ENCODE measurements around the gene RPH3AL.

Gene RPH3AL

GRCh38 chr17:352421-353212 is at the start of gene RPH3AL:
Gene RPH3AL, minus strand, starts transcription at chr17:352807. Its CDS starts 25,264 bp downstream, at chr17:327543.
- no peak for DNase-seq (ENCODE audit: low read depth in 2 of 2)

- DNase-seq (ENCODE audit: low read depth in 2 of 2): no peak
These were observed 47.6 kb upstream of the RPH3AL start for GRCh38 chr17:400257-400656.

- DNase-seq (ENCODE audit: low read depth in 2 of 2): no peak
These were observed 44.2 kb upstream of the RPH3AL start for GRCh38 chr17:396788-397187.

- DNase-seq (ENCODE audit: low read depth in 2 of 2): no peak
These were observed 43.4 kb upstream of the RPH3AL start for GRCh38 chr17:395974-396373.

- DNase-seq (ENCODE audit: low read depth in 2 of 2): no peak
These were observed 42.6 kb upstream of the RPH3AL start for GRCh38 chr17:395179-395578.

GRCh38 chr17:394718-395095 is 42.1 kb upstream of the RPH3AL start:
- DNase-seq (ENCODE audit: low read depth in 2 of 2): no peak

GRCh38 chr17:393806-394717 is 41.5 kb upstream of the RPH3AL start:
- DNase-seq (ENCODE audit: low read depth in 2 of 2): no peak

- no peak for DNase-seq (ENCODE audit: low read depth in 2 of 2)
These were observed 39.2 kb upstream of the RPH3AL start for GRCh38 chr17:391850-392249.

- no peak for DNase-seq (ENCODE audit: low read depth in 2 of 2)
These were observed 37.4 kb upstream of the RPH3AL start for GRCh38 chr17:390025-390424.

GRCh38 chr17:388087-388486 is 35.5 kb upstream of the RPH3AL start:
- no peak for DNase-seq (ENCODE audit: low read depth in 2 of 2)

GRCh38 chr17:386141-386876 is 33.7 kb upstream of the RPH3AL start:
- peak; percentile 55 to 72 for DNase-seq (ENCODE audit: low read depth in 2 of 2)

- no peak for DNase-seq (ENCODE audit: low read depth in 2 of 2)
These were observed 33.2 kb upstream of the RPH3AL start for GRCh38 chr17:385836-386140.

- DNase-seq (ENCODE audit: low read depth in 2 of 2): no peak
These were observed 32.7 kb upstream of the RPH3AL start for GRCh38 chr17:385178-385835.

GRCh38 chr17:384622-385177 is 32.1 kb upstream of the RPH3AL start:
- no peak for DNase-seq (ENCODE audit: low read depth in 2 of 2)

- no peak for DNase-seq (ENCODE audit: low read depth in 2 of 2)
These were observed 31.4 kb upstream of the RPH3AL start for GRCh38 chr17:383771-384621.

GRCh38 chr17:382644-383533 is 30.3 kb upstream of the RPH3AL start:
- DNase-seq (ENCODE audit: low read depth in 2 of 2): no peak

GRCh38 chr17:381941-382643 is 29.5 kb upstream of the RPH3AL start:
- no peak for DNase-seq (ENCODE audit: low read depth in 2 of 2)

GRCh38 chr17:381516-381915 is 28.9 kb upstream of the RPH3AL start:
- DNase-seq (ENCODE audit: low read depth in 2 of 2): no peak

Measured in stimulated activated CD4-positive, alpha-beta T cell treated with anti-CD3 and anti-CD28 coated beads, Interleukin-4, amount 100 ng/mL, for 48 hours (primary cell).